ENCODE data around the gene SLIT1. TPM values are rescaled to one million over a fixed set of nuclear protein-coding genes. Genes with fewer than 3 reads are reported as not detected.

The SLIT1 gene
- polyA plus RNA-seq, 1 donor from 2014 or later: 9.5 TPM

GRCh38 chr10:97063983-97064837, 121.5 kb downstream of the SLIT1 start:
- Histone ChIP-seq H2AFZ (ENCODE audit: low read depth, low read length) (no peak overlapping the region), H3K9me3 (ENCODE audit: low read length) (no peaks in the 10 kb centered on the region), H3K4me3 (ENCODE audit: low read length) (no peak overlapping the region), H3K9me2 (ENCODE audit: insufficient read depth, low read length) (no peaks in the 10 kb centered on the region), H3K9ac (ENCODE audit: low read length) (no peak overlapping the region), H3K4me2 (ENCODE audit: low read length) (no peak overlapping the region), H3K36me3 (ENCODE audit: insufficient read depth, low read length) (no peaks in the 10 kb centered on the region), H4K20me1 (ENCODE audit: insufficient read depth) (no peaks in the 10 kb centered on the region), H3F3A (ENCODE audit: insufficient read depth, low read length, poor library complexity, severe bottlenecking) (no peaks in the 10 kb centered on the region), H3K27me3 (ENCODE audit: insufficient read depth, low read depth, low read length) (no peaks in the 10 kb centered on the region), H3K27ac (ENCODE audit: low read length) (no peak overlapping the region), H3K79me2 (replicated peaks; ENCODE audit: insufficient read depth, low read length) (no peaks in the 10 kb centered on the region)
- TF ChIP-seq POLR2AphosphoS5 (IDR thresholded peaks at IDR 0.05) (no peak), MXI1 (conservative IDR thresholded peaks at IDR 0.05; ENCODE audit: poor library complexity, severe bottlenecking) (no peak), SMC3 (conservative IDR thresholded peaks at IDR 0.05; ENCODE audit: poor library complexity) (no peak), EP300 (conservative IDR thresholded peaks at IDR 0.05; ENCODE audit: poor library complexity, severe bottlenecking) (no peak), CTCF (IDR thresholded peaks at IDR 0.05; ENCODE audit: poor library complexity, severe bottlenecking) (no peak), TAF1 (IDR thresholded peaks at IDR 0.05; ENCODE audit: low read depth) (no peak), RAD21 (conservative IDR thresholded peaks at IDR 0.05) (no peak), EZH2 (IDR thresholded peaks at IDR 0.05; ENCODE audit: borderline replicate concordance, insufficient read depth, low read length, poor library complexity, severe bottlenecking) (no peak), REST (IDR thresholded peaks at IDR 0.05; ENCODE audit: borderline replicate concordance) (no peak)

GRCh38 chr10:97063271-97063982, 122.3 kb downstream of the SLIT1 start:
- Histone ChIP-seq H3K9me3 (ENCODE audit: low read length) (no peaks in the 10 kb centered on the region), H2AFZ (ENCODE audit: low read depth, low read length) (no peak overlapping the region), H3K36me3 (ENCODE audit: insufficient read depth, low read length) (no peaks in the 10 kb centered on the region), H3K27ac (ENCODE audit: low read length) (no peak overlapping the region), H3K9me2 (ENCODE audit: insufficient read depth, low read length) (no peaks in the 10 kb centered on the region), H3K9ac (ENCODE audit: low read length) (no peak overlapping the region), H4K20me1 (ENCODE audit: insufficient read depth) (no peaks in the 10 kb centered on the region), H3K79me2 (replicated peaks; ENCODE audit: insufficient read depth, low read length) (no peaks in the 10 kb centered on the region), H3F3A (ENCODE audit: insufficient read depth, low read length, poor library complexity, severe bottlenecking) (no peaks in the 10 kb centered on the region), H3K4me3 (ENCODE audit: low read length) (no peak overlapping the region), H3K4me2 (ENCODE audit: low read length) (no peak overlapping the region), H3K27me3 (ENCODE audit: insufficient read depth, low read depth, low read length) (no peaks in the 10 kb centered on the region)
- TF ChIP-seq POLR2AphosphoS5 (IDR thresholded peaks at IDR 0.05) (no peak), EZH2 (IDR thresholded peaks at IDR 0.05; ENCODE audit: borderline replicate concordance, insufficient read depth, low read length, poor library complexity, severe bottlenecking) (no peak), SMC3 (conservative IDR thresholded peaks at IDR 0.05; ENCODE audit: poor library complexity) (no peak), REST (IDR thresholded peaks at IDR 0.05; ENCODE audit: borderline replicate concordance) (no peak), EP300 (conservative IDR thresholded peaks at IDR 0.05; ENCODE audit: poor library complexity, severe bottlenecking) (no peak), TAF1 (IDR thresholded peaks at IDR 0.05; ENCODE audit: low read depth) (no peak), RAD21 (conservative IDR thresholded peaks at IDR 0.05) (no peak), MXI1 (conservative IDR thresholded peaks at IDR 0.05; ENCODE audit: poor library complexity, severe bottlenecking) (no peak), CTCF (IDR thresholded peaks at IDR 0.05; ENCODE audit: poor library complexity, severe bottlenecking) (no peak)

Measured in neural cell (in vitro differentiated cells).